Measurements from ENCODE around the gene STAT5B.

GRCh38 chr17:42272162-42272907, 3.9 kb downstream of the STAT5B start:
- TF ChIP-seq, protein P1, sequence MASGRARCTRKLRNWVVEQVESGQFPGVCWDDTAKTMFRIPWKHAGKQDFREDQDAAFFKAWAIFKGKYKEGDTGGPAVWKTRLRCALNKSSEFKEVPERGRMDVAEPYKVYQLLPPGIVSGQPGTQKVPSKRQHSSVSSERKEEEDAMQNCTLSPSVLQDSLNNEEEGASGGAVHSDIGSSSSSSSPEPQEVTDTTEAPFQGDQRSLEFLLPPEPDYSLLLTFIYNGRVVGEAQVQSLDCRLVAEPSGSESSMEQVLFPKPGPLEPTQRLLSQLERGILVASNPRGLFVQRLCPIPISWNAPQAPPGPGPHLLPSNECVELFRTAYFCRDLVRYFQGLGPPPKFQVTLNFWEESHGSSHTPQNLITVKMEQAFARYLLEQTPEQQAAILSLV (tag; IDR thresholded peaks at IDR 0.05), result no peak
- TF ChIP-seq, protein P2, sequence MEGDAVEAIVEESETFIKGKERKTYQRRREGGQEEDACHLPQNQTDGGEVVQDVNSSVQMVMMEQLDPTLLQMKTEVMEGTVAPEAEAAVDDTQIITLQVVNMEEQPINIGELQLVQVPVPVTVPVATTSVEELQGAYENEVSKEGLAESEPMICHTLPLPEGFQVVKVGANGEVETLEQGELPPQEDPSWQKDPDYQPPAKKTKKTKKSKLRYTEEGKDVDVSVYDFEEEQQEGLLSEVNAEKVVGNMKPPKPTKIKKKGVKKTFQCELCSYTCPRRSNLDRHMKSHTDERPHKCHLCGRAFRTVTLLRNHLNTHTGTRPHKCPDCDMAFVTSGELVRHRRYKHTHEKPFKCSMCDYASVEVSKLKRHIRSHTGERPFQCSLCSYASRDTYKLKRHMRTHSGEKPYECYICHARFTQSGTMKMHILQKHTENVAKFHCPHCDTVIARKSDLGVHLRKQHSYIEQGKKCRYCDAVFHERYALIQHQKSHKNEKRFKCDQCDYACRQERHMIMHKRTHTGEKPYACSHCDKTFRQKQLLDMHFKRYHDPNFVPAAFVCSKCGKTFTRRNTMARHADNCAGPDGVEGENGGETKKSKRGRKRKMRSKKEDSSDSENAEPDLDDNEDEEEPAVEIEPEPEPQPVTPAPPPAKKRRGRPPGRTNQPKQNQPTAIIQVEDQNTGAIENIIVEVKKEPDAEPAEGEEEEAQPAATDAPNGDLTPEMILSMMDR (IDR thresholded peaks at IDR 0.05 in 2 of 3, conservative IDR thresholded peaks at IDR 0.05 in 1 of 3; ENCODE audit: insufficient read depth in 2 of 3, low read depth in 1 of 3, low read length in 3 of 3), result no peak
- TF ChIP-seq GTF2F1 (IDR thresholded peaks at IDR 0.05; ENCODE audit: low read depth, low read length), result no peak
- TF ChIP-seq JUND (IDR thresholded peaks at IDR 0.05; ENCODE audit: borderline replicate concordance, low read depth, low read length), result no peak
- TF ChIP-seq JUND (tag; IDR thresholded peaks at IDR 0.05; ENCODE audit: borderline replicate concordance, low read depth, low read length), result no peak
- TF ChIP-seq EZH2 (IDR thresholded peaks at IDR 0.05; ENCODE audit: borderline replicate concordance, low read depth, low read length), result no peak
- TF ChIP-seq TCF7L2 (IDR thresholded peaks at IDR 0.05; ENCODE audit: low read depth, low read length), result no peak
- TF ChIP-seq, protein P3, sequence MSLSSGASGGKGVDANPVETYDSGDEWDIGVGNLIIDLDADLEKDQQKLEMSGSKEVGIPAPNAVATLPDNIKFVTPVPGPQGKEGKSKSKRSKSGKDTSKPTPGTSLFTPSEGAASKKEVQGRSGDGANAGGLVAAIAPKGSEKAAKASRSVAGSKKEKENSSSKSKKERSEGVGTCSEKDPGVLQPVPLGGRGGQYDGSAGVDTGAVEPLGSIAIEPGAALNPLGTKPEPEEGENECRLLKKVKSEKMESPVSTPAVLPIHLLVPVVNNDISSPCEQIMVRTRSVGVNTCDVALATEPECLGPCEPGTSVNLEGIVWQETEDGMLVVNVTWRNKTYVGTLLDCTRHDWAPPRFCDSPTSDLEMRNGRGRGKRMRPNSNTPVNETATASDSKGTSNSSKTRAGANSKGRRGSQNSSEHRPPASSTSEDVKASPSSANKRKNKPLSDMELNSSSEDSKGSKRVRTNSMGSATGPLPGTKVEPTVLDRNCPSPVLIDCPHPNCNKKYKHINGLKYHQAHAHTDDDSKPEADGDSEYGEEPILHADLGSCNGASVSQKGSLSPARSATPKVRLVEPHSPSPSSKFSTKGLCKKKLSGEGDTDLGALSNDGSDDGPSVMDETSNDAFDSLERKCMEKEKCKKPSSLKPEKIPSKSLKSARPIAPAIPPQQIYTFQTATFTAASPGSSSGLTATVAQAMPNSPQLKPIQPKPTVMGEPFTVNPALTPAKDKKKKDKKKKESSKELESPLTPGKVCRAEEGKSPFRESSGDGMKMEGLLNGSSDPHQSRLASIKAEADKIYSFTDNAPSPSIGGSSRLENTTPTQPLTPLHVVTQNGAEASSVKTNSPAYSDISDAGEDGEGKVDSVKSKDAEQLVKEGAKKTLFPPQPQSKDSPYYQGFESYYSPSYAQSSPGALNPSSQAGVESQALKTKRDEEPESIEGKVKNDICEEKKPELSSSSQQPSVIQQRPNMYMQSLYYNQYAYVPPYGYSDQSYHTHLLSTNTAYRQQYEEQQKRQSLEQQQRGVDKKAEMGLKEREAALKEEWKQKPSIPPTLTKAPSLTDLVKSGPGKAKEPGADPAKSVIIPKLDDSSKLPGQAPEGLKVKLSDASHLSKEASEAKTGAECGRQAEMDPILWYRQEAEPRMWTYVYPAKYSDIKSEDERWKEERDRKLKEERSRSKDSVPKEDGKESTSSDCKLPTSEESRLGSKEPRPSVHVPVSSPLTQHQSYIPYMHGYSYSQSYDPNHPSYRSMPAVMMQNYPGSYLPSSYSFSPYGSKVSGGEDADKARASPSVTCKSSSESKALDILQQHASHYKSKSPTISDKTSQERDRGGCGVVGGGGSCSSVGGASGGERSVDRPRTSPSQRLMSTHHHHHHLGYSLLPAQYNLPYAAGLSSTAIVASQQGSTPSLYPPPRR (CRISPR knock-in tag; IDR thresholded peaks at IDR 0.05; ENCODE audit: borderline replicate concordance), result no peak

Measured in K562 (cell line).